Stimulated activated CD8-positive, alpha-beta memory T cell treated with anti-CD3 and anti-CD28 coated beads, Interleukin-2, amount 100 ng/mL, for 48 hours (primary cell): Measurements from ENCODE around the gene MSANTD3.
"Not testable (repeated sequence)": the region's sequence is repeated elsewhere in the genome, so short reads cannot be mapped to it uniquely, and the experiment has no call there.

ENCODE experiments used
- DNase-seq, 2 donors: peaks; one replicate each; pipeline ENCODE4 v3.0.0-alpha.2; 2020; ENCODE audit warnings: low read depth in 2 of 2

The MSANTD3 gene, protein sequence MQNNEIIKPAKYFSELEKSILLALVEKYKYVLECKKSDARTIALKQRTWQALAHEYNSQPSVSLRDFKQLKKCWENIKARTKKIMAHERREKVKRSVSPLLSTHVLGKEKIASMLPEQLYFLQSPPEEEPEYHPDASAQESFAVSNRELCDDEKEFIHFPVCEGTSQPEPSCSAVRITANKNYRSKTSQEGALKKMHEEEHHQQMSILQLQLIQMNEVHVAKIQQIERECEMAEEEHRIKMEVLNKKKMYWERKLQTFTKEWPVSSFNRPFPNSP

DNA sequence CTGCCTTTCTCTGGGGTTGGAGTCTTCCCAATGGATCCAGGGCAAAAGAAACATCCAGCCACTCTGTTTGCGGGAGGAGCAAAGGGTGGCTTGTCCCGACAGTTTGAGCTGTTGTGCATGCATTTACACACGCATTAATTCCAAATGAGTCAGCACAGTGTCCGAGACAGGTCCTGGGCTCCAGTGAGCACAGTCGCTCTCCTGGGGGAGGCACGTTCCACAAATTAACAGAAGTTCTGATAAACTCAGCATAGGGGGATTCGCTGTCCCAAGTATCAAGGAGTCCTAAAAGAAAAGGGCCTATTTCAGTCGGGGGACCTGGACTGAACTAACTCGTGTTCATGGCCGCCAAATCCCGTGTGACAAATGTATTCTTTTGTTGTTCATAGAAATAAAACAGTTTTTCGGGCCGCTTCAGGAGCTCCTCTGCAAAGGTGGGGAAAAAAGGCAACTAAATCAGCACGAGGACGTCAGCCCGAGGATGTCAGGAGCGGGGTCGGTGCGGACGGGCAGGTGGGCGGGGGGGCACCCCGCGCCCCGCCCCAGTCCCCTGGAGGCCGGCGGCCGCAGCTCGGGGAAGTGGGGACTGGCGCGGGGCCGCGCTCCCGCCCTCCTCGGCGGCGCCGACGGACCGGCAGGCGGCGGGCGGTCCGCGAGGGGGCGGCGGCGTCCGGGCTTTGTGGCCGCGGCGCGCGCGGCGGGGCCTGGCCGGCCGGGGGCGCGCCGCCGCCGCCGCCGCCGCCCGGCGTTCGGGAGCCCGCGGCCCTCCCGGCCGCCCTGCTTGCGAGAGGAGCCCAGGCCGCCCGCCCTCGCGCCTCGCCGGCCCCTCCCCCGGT is at the start of gene MSANTD3:
Gene MSANTD3, plus strand, starts transcription at position 614 of the 836 bp plus-strand sequence. CDS start 14,796 bp downstream, outside the sequence.
- peak; percentile 28 to 37 for DNase-seq

DNA sequence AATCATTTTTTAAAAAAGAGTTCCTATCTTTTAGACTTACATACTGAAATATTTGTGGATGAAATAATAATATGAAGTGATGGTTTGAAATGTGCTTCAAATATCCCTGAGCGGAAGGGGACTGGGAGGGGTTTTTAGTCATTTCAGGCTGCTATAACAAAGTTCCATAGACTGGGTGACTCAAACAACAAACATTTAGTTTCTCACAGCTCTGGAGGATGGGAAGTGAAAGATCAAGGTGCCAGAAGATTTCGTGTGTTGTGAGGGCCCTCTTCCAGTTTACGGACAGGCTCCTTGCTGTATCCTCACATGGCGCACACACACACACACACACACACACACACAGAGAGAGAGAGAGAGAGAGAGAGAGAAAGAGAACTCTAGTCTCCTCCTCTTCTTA is 47.1 kb upstream of the MSANTD3 start:
- no peak for DNase-seq

DNA sequence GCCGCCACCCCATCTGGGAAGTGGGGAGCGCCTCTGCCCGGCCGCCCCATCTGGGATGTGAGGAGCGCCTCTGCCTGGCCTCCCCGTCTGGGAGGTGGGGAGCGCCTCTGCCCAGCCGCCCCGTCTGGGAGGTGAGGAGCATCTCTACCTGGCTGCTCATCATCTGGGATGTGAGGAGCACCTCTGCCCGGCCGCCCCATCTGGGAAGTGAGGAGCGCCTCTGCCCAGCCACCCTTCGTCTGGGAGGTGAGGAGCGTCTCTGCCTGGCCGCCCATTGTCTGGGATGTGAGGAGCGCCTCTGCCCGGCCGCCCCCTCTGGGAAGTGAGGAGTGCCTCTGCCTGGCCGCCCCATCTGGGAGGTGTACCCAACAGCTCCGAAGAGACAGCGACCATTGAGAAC is 34.0 kb upstream of the MSANTD3 start:
- not testable (repeated sequence) for DNase-seq

DNA sequence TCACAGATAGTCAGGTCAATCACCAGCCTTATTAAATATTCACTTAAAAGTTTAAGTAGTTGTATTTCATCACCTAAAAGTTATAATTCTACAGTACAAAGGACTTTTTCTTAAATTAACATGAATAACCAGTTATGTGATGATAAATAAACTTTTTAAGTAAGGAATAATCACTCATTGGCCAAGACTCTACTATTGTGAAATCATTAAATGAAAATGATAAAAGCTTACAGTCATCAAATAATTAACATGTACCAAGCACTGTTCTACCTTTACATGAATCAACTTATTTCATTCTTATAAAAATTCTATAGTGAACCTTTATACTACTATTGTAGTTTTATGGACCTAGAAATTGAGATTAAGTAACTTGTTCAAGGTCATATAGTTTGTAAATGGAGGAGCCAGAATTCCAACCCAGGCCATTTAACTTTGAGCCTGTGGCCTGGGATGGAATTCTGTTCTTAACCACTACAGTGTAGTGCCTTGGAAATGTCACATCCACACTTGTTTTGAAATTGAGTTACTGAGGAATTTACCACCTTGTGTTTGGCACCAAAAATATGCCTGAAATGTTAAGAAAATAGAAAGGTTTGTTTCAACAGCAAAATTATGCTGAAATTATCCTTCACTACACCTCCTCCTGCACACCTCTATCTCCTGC is 32.8 kb upstream of the MSANTD3 start:
- DNase-seq = no peak

DNA sequence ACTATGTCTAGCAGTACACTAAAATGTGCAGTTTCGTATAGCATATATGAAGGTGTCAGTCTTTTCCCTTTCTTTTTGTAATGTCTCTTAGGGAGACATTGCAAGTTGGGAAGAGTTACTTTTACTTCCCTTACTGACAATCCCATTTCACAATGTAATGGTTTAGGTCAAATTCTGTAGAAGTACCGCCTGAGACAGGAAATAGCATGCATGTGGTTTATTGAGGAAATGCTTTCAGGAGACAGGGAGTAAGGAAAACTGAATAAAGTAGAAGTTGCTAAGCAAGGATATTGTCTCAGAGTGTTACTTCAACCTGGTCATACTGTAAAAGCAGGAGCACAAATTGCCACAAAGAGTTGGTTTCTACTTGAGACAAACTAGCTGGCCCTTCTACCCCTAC is 32.1 kb upstream of the MSANTD3 start:
- no peak for DNase-seq

DNA sequence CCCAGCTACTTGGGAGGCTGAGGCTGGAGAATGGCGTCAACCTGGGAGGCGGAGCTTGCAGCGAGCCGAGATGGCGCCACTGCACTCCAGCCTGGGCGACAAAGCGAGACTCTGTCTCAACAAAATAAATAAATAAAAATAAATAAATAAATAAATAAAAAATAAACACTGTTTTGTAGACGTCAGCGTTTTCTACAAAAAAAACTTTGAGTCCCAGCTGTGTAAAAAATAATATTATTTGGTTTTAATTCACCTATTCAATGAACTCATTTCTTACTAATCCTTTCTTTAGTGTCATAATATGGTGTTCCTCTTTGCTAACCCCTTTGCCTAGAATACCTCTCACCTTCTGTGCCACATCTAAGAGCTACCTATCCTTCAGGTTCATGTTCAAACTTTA is 30.2 kb upstream of the MSANTD3 start:
- DNase-seq = no peak

DNA sequence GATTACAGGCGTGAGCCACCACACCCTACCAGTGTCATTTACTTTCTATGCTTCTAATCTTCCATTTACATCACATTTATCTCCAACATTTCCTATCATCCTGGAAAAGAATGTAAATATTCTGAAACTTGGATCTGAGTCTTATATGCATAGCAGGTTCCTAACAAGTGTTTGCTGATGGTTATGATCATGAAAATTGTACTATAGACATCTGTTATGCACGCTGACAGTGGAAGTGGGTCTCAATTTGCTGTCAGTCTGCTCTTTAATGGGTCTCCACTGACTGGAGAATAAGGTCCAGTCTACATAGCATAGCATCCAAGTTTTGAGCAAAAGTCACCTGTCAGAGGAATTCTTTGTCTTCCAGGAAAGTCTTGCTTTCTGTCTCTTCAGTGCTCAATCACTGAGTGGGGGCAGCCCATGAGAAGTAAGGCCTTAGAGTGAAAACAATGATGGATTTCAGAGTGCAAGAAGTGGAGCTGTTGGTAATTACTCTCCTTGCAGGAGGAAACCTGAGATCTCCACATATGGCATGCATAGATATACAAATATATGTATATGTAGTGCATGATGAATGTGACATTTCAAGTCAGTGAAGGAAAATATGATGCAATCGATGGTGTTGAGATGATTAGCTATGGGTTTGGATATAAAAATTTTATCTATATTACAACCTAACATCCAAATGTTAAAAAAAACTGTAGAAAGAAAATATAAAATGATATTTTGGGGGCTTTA is 29.2 kb upstream of the MSANTD3 start:
- DNase-seq = no peak

DNA sequence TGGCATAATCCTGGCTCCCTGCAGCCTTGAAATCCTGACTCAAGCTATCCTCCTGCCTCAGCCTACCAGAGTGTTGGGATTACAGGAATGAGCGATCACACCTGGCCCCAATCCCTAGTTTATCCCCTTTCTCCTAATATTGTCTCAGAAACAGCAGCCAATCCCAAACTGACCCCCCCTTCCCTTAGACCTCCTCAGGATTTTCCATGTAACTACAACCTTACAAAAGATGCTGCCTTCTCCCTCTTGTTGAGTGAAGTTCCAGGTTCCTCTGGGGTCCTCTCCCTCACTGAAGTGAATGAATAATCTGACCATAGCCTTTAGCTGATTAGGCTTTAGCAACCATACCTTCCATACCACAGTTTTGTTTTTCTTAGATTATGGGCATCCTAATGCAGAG is 25.9 kb upstream of the MSANTD3 start:
- DNase-seq = no peak

DNA sequence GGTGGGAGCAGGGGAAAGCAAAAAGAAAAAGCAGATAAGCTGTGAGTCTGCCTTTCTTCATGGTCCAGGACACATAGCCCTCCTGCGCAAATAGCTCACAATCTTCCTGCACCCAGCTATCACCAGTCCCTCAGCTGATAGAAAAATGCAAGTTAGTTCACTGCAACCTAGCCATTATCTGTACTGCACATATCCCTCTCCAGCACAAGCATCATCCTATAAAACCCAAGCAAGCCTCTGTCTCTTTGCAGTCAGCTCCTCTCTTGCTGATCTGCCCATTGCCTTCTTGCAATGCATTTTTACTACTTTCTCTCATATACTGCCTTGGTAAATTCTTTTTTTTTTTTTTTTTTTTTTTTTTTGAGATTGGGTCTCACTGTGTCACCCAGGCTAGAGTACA is 20.0 kb upstream of the MSANTD3 start:
- DNase-seq = no peak

DNA sequence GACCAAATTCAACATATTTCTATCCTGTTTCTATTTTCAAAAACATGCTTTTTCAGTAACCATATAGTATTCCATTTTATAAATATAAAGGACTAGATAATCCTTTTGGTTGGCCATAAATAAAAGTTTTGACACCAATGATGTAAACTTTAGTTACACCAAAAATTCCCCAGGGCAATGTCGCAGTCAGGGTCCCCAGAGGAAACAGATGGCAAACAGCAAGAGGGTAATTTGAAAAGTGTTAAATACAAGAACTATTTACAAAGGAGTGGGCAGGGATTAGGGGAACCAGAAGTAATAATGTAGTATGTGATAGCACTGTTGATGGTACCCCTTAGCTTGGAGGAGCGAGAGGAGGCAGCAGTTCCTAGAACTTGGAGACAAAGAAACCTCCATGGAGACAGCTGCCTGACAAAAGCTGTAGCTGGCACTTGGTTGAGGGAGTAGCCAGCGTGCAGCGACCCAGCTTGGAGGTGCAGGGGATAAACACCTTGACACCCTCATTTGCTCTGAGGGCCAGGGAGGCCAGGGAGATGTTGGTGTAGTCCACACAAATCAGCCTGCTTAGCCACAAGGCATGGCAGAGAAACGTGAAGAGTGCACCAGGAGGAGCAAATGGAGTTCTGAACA is 18.3 kb upstream of the MSANTD3 start:
- no peak for DNase-seq

DNA sequence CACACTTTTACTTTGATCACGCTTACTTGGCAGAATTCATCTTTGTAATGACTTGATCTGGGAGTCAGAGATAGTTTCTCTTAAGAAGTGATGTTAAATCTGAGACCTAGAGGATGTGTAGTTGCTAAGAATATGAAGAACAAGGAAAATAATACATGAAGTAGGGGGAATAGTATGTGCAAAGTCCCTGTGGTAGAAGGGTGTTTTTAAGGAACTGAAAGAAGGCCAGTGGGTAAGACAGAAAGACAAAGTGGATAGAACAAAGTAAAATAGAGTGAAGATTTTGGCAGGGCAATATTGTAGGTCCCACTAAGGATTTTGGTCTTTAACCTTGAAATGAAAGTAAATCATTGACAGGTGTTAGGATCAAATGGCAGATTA is 17.8 kb upstream of the MSANTD3 start:
- DNase-seq = no peak

DNA sequence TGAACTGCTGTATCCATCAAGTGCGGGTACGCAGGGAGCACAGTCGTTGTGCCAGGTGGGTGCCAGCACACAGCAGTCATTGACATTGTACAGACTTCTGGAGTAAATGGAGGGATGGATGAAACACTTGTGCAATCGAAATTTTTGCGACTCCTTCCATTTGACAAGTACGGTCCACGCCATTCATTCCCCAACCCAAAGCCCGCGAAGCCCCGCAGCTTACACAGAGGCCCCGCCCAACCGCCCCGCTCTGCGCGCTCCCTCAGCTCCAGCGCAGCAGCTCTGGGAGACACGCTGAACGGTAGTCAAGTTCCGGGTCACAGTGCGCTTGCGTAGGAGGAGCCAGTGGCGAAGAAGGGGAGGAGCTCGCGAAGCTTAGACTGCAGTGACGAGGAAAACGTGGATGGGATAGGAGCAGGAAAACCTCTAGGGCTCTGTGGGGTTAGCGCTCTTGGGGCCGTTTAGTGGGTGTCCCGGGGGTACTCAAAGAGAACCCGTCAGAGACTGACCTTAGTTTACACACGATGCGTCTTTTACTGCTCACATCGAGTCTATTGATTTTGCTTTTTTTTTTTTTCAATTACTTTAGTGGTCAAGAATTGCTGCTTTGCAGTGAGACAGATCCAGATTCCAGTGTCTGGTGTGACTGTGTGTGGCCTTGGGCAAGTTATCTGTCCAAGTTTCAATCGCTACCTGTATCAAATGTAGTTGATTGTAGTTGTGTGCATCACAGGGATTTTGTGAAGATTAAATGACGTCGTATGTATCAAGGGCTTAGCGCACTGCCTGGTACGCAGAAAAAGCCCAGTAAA is 15.3 kb upstream of the MSANTD3 start:
- DNase-seq = peak; percentile 72 to 81

DNA sequence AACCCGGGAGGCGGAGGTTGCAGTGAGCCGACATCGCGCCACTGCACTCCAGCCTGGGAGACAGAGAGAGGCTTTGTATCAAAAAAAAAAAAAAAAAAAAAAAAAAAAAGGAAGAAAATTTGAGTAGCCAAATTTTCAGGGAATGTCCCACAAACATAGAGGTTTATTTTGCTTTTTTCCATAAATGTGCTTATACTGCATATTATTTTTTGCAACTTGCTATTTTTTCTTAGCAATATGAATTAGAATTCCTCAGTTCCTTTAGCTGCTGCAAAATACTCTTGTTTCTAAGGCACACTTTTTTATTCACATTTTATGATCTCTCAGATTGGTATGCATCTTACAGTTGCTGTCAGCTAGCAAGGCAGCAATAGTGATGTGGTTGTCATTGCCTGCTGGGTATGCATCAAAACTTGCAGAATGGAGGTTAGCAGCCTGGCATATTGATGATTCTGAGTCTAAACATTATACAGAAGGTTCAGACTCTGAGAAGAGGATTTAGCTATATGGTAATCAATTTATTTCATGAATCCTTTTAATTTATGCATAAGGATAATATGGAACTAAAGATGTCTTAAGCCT is 13.0 kb upstream of the MSANTD3 start:
- DNase-seq = no peak

DNA sequence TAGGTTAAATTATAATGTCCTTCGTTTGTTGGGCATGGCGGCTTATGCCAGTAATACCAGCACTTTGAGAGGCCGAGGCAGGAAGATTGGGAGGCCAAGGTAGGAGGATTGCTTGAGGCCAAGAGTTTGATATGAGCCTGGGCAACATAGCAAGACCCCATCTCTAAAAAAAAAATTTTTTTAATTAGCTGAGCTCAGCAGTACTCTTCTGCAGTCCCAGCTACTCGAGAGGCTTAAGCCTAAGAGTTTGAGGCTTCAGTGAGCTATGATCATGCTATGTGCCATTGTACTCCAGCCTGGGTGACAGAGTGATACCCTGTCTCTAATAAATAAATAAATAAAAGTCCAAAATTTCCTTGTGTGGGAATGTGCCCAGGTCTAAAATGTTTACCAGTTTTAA is 9.1 kb upstream of the MSANTD3 start:
- DNase-seq = no peak

DNA sequence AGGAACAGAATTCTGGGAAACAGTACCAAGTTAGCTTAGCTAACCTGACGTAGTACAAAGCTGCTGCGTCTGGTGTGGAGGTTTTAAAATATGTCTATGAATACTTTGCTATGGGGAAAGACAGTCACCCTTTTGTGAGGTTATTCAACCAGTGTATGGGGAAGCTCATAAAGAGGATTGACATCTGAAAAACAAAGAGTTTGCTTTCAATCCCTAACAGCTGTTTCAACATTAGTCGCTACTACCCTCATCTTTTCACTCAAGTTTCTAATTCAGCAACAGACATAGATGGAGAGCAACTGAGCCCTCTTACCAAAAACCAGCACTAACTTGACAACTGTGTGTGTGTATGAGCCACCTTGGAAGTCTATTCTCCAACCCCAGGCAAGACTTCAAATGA is 7.8 kb upstream of the MSANTD3 start:
- DNase-seq = no peak

DNA sequence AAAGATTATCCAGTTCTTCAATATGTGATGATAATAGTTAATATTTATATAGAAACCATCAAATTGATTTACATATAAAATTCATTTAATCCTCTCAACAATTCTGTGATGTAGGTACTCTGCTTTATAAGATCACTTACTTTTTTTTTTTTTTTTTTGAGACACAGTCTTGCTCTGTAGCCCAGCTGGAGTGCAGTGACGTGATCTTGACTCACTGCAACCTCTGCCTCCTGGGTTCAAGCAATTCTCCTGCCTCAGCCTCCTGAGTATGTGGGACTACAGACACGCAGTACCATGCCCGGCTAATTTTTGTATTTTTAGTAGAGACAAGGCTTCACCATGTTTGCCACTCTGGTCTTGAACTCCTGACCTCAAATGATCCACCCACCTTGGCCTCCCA is 5.8 kb upstream of the MSANTD3 start:
- not testable (repeated sequence) for DNase-seq

DNA sequence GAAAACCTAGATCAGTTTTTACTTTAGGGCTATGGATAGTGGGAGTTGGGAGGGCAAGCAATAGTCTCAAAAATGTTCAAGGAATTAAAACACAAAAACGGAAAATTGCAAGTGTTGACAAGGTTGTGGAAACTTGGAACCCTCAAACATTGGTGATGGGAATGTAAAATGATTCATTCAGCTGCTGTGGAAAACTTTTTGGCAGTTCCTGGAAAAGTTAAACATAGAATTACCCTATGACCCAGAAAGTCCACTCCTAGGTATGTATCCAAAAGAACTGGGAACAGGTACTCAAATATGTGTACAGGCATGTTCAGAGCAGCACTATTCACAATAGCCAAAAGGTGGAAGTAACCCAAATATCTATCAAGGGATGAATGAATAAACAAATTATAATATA is 1.2 kb upstream of the MSANTD3 start:
- no peak for DNase-seq

DNA sequence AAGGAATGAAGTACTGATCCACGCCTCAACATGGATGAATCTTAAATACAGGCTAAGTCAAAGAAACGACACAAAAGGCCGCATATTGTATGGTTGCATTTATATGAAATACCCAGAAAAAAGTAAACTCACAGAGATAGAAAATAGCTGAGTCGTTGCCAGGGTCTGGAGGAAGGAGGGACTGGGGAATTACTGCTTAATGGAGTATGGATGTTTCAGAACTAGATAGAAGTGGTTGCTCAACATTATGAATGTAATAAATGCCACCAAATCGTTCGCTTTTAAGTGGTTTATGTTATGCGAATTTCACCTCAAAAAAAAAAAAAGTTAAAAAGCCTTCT is 784 bp upstream of the MSANTD3 start:
- DNase-seq = no peak

DNA sequence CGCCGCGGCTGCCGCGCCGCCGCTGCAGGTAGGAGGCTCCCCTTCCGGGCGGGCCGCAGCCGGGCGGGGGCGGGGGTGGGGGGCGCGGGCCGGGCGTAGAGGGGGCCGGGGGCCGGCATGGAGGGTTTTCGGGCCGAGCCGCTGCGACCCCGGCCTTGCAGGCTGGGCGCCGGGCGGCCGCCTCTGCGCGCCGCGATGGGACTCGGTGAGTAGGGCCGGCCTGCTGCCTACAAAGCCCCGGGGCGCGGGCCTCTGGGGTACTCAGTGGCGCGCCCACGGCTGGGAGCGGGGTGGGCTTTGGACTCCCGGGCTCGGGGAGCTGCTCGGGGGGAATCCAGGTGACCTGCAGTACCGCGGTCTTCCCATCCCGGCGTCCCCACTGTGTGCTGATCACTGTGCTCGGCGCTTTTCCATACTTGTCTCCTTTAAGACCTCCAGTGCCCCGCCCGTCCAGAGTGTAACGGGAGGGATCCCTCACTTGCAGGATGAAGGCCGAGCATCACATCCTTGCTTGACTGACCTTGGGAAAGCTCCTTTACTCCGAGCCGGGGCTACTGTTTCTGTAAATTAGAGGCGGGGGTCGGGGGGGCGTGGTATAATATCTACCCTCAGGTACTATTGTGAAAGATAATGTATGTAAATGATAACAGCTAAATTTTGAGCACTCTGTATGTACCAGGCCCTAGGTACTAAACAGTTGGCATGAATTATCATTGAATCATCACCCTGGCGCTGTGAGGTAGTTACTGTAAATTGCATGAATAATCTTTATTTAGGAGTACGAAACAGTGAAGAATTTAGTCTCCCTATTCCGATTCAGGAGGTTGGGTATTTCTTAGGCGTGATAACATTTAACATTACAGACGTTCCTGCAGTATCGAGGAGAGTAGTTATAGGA is 672 bp downstream of the MSANTD3 start:
- peak; percentile 14 to 19 for DNase-seq
